ENCODE measurements around the gene EBP.

- no peak for TF ChIP-seq YY1 (IDR thresholded peaks at IDR 0.05; ENCODE audit: insufficient read depth, insufficient read length)
- TF ChIP-seq SUZ12 (IDR thresholded peaks at IDR 0.05; ENCODE audit: extremely low read depth, insufficient read depth, insufficient read length) = no peak
- no peak for TF ChIP-seq ZNF274 (IDR thresholded peaks at IDR 0.05; ENCODE audit: low read depth, low read length)
These were observed 29.8 kb upstream of the EBP start for GRCh38 chrX:48491809-48492208.

All from NT2/D1 (cell line).